Measurements from ENCODE around the gene EGR1. TPM values are rescaled to one million over a fixed set of nuclear protein-coding genes. Genes with fewer than 3 reads are reported as not detected.

EGR1 gene
- total RNA-seq, result 10 to 100 TPM; 11.8 to 61.0 (median 18.4) TPM

- no peaks in the 10 kb centered on the region for H3K27me3 ChIP-seq
- TF ChIP-seq POLR2AphosphoS5 (IDR thresholded peaks at IDR 0.05) (peak; percentile 59 to 91 (median 73)), CTCF (IDR thresholded peaks at IDR 0.05) (peak in 2 of 3 donors; percentile 31 to 36), POLR2A (IDR thresholded peaks at IDR 0.05) (peak; percentile 9)
- peak; percentile 93 to 97 for DNase-seq (ENCODE audit: low spot score in 2 of 2)
- intact Hi-C loops (cut with DNase I; ENCODE audit: low total_unique reads), result no loop called here
- H3K4me1 ChIP-seq, result peaks cover 11 to 13% of the 10 kb centered on the region in 2 donors
- H3K27ac ChIP-seq, result peak within 1 kb of the TSS; percentile 97 to 99
- no peaks in the 10 kb centered on the region for H3K9me3 ChIP-seq
- H3K4me3 ChIP-seq, result peak within 1 kb of the TSS; percentile 78 to 83 (median 81)
- no peaks in the 10 kb centered on the region for H3K36me3 ChIP-seq
Observed at GRCh38 chr5:138465261-138466124, at the start of gene EGR1. Gene EGR1 (plus strand): TSS chr5:138465479. CDS start chr5:138465762, 283 bp downstream.

- intact Hi-C loops (cut with DNase I; ENCODE audit: low total_unique reads), result no loop called here
- TF ChIP-seq POLR2A (IDR thresholded peaks at IDR 0.05), result no peak
- no peak for TF ChIP-seq CTCF (IDR thresholded peaks at IDR 0.05)
- TF ChIP-seq POLR2AphosphoS5 (IDR thresholded peaks at IDR 0.05), result no peak
- Histone ChIP-seq H3K4me3 (no peak overlapping the region), H3K27me3 (no peaks in the 10 kb centered on the region), H3K27ac (no peak overlapping the region), H3K36me3 (peaks cover 14% of the 10 kb centered on the region), H3K4me1 (no peaks in the 10 kb centered on the region), H3K9me3 (no peaks in the 10 kb centered on the region)
- DNase-seq (ENCODE audit: low spot score in 2 of 2), result no peak
Observed at GRCh38 chr5:138418444-138418843, 46.8 kb upstream of the EGR1 start.

GRCh38 chr5:138425079-138425478, 40.2 kb upstream of the EGR1 start:
- no peaks in the 10 kb centered on the region for H3K9me3 ChIP-seq
- no peak overlapping the region for H3K27ac ChIP-seq
- intact Hi-C loops (cut with DNase I; ENCODE audit: low total_unique reads), result no loop called here
- TF ChIP-seq POLR2AphosphoS5 (IDR thresholded peaks at IDR 0.05) (no peak), POLR2A (IDR thresholded peaks at IDR 0.05) (no peak), CTCF (IDR thresholded peaks at IDR 0.05) (no peak)
- peaks cover 16% of the 10 kb centered on the region for H3K36me3 ChIP-seq
- DNase-seq (ENCODE audit: low spot score in 2 of 2), result no peak
- no peaks in the 10 kb centered on the region for H3K4me1 ChIP-seq
- H3K27me3 ChIP-seq, result no peaks in the 10 kb centered on the region
- H3K4me3 ChIP-seq, result no peak overlapping the region

GRCh38 chr5:138435943-138436342, 29.3 kb upstream of the EGR1 start:
- H3K27ac ChIP-seq, result no peak overlapping the region
- H3K4me3 ChIP-seq, result no peak overlapping the region
- no peak for DNase-seq (ENCODE audit: low spot score in 2 of 2)
- intact Hi-C loops (cut with DNase I; ENCODE audit: low total_unique reads), result no loop called here
- H3K27me3 ChIP-seq, result no peaks in the 10 kb centered on the region
- H3K36me3 ChIP-seq, result peaks cover 7% of the 10 kb centered on the region
- no peaks in the 10 kb centered on the region for H3K9me3 ChIP-seq
- peaks cover 4 to 6% of the 10 kb centered on the region in 2 donors for H3K4me1 ChIP-seq
- TF ChIP-seq POLR2A (IDR thresholded peaks at IDR 0.05) (no peak), POLR2AphosphoS5 (IDR thresholded peaks at IDR 0.05) (no peak), CTCF (IDR thresholded peaks at IDR 0.05) (no peak)

- Histone ChIP-seq H3K9me3 (no peaks in the 10 kb centered on the region), H3K4me1 (peaks cover 4 to 6% of the 10 kb centered on the region in 2 donors), H3K27ac (no peak overlapping the region), H3K27me3 (no peaks in the 10 kb centered on the region), H3K36me3 (no peaks in the 10 kb centered on the region), H3K4me3 (peak overlapping the region; percentile 32 to 69 (median 51))
- TF ChIP-seq POLR2AphosphoS5 (IDR thresholded peaks at IDR 0.05) (no peak), CTCF (IDR thresholded peaks at IDR 0.05) (no peak), POLR2A (IDR thresholded peaks at IDR 0.05) (no peak)
- no peak for DNase-seq (ENCODE audit: low spot score in 2 of 2)
- intact Hi-C loops (cut with DNase I; ENCODE audit: low total_unique reads), result no loop called here
Observed at GRCh38 chr5:138438003-138438723, 27.1 kb upstream of the EGR1 start.
